GM18511 (cell line): ENCODE results near the gene SIVA1.

ENCODE experiments used
- ATAC-seq: cut with Tn5 transposase; IDR thresholded peaks from one replicate; pipeline ENCODE4 v1.9.1; 2021; ENCODE audit warnings: mild to moderate bottlenecking, moderate library complexity; ENCODE audit not compliant: unreplicated experiment

SIVA1 gene

GRCh38 chr14:104734601-104734990, 18.4 kb upstream of the SIVA1 start:
- ATAC-seq = no peak

DNA sequence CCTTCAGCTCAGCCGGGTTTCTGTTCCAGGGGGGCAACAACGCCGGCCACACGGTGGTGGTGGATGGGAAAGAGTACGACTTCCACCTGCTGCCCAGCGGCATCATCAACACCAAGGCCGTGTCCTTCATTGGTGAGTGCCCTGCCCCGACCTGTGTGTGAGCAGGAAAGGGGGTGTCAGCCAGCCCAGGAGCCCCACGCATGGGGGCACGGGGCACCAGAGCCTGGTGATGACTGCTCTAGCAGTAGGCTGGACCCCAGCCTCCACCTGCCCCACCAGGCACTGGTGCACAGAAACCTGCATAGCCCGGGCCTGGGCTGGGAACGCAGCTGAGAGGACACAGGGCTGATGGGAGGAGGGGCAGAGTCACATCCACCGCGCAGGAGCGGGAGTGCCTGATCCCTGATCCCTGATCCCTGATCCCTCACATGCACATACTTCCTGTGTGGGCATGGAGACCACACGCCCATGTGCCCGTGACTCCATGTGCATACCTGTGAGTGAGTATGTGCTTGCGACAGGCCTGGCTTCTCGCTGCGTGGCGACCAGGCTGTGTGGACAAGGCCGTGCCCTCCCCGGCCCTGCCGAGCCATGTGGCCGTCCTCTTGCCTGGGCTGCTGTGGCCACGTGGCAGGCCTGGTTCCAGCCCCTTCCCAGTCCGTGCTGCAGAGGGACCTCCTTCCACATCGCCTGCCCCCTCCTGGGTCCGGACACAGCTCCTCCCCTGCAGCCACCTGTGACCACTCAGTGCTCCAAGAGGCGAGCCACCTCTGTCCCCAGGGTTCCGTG, 17.8 kb upstream of the SIVA1 start:
- ATAC-seq = no peak

DNA sequence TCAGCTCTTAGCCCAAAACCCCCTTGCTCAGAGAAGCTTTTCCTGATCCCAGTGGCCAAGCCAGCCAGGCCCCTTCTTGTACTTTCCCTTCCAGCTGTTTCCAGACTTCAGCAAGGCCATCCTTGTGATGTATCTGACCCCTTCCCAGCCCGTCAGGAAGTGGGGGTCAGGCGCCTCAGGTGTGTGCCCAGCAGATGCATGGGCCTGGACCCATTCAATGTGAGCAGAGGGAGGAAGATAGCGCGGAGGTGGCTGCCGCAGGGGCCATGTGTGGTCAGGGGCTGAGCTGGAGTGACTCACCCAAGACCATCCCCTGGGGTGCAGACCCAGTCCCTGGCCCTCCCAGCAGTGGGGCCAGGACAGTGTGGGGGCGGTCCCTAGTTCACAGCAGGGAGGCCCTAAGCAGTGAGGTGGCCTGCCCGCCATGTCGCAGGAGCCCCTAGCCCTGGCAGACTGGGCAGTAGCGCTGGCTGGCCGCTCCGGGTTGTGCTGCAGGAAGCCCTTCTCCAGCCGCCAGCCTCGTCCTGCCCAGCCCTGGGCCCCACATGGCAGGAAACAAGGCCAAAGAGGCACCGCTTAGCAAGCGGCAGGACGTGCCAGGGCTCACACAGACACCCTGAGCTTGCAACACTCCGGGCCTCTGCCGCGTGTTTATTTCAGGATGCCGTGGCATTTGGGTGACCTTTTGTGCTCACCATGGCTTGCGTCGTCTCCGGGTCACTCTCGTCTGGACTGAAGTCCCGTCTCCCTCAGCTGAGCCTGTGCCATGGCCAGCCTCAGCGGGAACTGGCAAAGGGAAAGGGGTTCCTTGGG, 16.9 kb upstream of the SIVA1 start:
- no peak for ATAC-seq

DNA sequence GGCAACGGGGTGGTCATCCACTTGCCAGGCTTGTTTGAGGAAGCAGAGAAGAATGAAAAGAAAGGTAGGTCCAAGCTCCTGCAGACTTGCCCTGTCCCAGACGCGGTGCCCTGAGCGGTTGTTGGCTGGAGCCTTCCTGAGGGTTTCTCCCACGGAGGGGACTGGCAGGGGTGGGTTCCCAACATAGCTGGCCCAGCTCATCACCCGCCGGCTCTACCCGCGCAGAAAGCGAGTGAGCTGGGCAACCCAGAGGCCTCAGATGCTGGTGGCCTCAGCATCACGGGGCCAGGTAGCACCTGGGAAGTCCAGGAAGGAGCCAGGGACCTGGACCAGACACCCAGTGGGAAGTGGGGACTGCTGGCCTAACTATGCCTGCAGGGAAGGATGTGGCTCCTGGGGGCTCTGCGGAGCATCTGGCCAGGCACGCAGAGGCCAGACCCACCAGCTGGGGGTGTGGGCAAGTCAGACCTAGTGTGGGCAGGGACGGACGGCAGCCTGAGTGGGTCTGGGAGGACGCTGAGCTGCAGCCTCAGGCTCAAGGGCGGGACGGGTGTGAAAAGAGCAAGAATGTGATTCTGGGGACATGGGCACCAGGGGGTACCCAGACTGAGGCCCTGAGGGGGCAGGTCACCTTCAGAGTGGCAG, 14.4 kb upstream of the SIVA1 start:
- ATAC-seq = no peak

GRCh38 chr14:104739026-104739425, 13.9 kb upstream of the SIVA1 start:
- ATAC-seq = no peak

DNA sequence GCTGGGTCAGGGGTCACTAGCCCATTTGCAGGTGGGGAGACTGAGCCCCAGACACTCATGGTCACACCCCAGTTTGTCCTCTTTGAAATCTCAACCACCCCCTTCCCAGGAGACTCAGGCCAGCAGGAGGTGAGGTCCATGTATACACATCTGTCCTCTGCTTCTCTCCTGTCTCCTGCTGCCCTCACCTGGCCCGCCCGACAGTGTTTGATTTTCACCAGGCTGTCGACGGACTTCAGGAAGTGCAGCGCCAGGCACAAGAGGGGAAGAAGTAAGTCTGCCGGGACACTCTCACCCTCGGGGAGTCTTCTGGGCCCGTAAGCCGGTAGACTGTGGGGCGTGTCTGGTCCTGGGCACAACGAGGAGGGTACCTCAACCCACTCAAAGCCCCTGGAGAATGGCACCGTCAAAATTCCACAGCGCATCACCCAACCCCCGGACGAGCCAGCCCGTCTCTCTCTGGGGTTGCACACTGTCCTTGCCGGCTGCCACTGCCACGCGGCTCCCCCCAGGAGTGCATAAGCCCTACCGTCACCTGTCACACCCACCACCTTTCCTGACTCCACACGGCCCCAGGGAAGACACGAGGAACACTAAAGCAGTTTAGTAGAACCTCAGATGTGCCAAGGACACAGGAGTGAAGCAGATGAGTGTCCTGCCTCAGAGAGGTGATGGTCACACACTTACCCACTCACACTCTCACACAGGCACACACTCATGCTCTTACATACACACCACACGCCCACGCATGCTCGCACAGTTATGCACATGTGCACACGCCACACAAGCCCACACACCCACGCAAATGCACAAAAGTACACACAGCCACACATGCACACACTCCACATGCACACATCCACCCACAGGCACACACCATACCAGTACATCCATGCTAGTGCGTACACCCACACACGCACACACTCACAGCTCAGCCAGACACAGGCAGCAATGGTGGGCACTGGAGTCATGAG, 13.1 kb upstream of the SIVA1 start:
- ATAC-seq = no peak

DNA sequence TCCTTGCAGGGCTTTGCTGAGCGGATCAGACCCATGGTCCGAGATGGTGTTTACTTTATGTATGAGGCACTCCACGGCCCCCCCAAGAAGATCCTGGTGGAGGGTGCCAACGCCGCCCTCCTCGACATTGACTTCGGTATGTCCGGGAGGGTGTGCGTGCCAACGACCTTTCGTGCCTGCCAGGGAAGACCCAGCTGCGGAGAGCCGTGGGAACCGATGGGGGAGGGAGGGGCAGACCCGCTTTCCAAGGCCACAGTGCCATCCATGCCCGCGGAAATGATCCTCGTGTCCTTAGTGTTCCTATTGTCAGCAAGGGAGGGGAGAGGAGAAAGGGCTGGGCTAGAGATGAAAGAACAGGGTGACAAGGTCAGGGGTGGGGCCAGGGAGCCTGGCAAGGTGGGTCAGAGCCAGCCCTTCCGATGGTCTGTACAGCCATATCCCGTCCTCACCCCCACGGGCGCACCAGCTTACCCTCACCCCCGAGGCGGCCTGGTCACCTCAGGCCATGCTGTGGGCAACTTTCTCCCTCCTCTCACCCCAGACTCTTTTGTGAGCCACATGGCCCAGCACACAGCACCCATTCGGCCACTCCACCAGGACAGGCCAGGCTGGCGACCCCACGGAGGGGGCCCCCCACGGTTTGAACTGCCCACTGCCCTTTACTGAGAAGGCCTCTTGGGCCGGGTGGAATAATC, 11.7 kb upstream of the SIVA1 start:
- no peak for ATAC-seq

GRCh38 chr14:104741803-104742251, 11.1 kb upstream of the SIVA1 start:
- ATAC-seq = no peak

GRCh38 chr14:104742586-104743455, 10.1 kb upstream of the SIVA1 start:
- no peak for ATAC-seq

DNA sequence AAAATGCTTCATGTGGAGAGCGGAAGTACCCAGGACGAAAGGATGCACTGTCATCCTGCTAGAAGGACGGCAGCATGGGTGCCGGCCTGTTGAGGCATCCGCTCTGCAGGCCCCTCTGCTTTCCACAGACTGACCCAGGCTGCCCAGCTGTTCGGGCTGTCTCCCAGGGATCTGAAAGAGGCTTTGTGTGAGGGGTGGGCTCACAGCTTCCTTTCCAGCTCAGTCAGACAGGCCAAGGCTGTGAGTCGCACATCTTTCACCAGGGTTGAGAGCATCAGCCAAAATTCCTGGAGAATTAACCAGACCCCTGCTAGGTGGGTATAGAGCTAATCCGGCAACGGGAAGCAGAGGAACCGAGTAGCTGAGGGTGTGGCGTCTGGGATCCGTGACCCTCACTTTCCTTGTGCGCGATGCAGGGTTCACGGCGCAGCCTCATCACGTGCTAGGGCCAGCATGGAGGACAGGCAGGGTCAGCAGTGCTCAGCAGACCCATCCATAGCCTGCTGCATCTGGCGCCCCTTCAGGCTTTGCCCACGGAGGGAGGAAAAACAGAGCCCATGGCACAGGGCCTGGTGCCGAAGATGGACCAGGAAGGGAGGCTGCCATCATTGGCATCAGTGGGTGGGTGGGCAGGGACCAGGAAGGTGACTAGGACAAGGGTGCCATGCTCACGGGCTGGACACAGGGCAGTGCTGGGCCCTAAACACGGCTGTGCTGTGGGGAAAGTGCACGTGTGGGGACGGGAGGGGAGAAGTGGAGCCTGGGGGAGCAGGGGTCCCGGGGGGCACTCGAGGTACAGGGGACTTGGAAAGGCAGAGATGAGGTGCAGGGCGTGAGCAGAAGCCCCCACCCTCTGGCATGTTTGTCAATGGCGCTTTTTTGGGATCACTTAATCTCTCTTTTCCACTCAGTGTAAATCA, 9.2 kb upstream of the SIVA1 start:
- ATAC-seq = no peak

DNA sequence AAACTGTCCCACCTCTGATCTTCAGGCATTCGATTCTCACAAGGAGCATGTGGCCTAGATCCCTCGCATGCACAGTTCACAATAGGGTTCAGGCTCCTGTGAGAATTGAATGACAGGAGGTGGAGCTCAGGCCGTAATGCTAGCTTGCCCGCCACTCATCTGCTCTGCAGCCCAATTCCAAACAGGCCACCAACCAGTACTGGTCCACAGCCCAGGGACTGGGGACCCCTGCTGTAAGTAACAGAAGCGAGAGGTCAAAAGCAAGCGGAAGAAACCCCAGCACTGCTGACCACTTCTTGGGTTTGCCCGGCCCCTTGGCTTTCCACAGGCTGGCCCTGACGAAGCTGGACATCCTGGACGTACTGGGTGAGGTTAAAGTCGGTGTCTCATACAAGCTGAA, 8.5 kb upstream of the SIVA1 start:
- no peak for ATAC-seq

- ATAC-seq = no peak
Observed at GRCh38 chr14:104745431-104745830, 7.5 kb upstream of the SIVA1 start.

- ATAC-seq = no peak
Observed at GRCh38 chr14:104746071-104746545, 6.8 kb upstream of the SIVA1 start.

DNA sequence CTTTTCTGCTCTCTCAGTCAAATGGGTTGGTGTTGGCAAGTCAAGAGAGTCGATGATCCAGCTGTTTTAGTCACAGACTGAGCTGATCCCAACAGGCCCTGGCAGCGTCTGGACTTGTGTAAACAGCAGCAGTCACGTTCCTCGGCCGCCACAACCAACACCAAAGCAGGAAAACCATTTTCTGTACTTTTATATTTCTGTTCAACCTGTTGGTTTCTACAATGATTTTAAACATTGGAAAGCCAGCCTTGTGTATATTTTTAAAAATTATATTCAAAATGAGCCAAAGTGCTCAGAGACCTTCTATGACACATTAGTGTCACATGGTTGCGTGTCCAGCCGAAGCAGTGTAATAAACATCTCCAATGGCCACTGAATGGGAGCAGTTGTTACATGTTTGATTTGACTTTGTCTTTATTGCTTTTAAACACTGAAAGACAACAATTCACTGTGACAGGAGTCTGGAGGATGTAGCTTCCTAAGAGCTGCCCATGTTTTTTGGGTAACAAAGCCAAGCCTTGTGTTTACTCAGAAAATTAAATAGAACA, 5.9 kb upstream of the SIVA1 start:
- ATAC-seq = no peak

DNA sequence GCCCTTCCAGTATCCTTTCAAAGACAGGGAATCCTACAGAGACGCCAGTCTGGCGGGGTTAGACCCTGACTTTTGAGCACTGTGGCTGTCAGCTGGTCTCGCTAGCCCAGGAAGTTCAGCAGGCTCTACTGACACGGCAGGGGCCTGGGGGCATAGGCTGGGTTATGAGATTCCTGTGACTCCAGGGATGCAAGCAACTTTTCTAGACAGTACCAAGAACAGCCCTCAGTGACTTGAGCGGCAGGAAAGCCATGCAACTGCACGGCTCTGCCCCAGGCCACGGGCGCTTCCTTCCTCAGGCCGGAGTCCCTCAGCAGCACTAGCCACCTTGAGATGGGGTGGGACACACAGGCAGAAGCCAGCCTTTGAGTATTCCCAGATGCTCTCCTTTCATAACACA, 5.1 kb upstream of the SIVA1 start:
- no peak for ATAC-seq

DNA sequence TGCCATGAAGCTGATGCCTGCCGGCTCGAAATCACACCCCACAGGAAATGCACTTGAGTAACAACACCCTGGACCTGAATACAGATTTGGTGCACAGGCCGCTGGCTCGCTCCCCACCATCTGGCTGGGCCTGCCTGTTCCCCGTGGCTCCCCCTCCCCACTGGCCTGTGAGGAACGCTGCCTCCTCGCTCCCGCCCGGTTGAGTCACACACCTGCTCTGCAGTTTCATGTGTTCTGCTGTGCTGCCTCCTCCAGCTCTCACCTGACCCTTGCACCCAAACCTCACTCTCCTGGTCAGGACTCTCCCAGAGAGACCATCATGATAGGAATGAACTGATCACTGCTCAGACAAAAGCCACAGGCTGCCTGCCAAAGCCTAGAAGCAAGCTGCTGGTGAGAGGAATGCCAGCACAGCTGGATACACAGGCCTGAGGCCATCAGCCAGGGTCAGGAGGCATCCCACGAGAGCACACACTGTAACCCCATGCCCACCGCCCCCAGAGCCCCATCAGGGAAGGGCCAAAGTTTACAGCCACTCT, 3.8 kb upstream of the SIVA1 start:
- ATAC-seq = no peak

- no peak for ATAC-seq
Observed at GRCh38 chr14:104750056-104750752, 2.7 kb upstream of the SIVA1 start.
